HepG2 (cell line): Measurements from ENCODE around the gene KCNH6. TPM values are rescaled to one million over a fixed set of nuclear protein-coding genes. Genes with fewer than 3 reads are reported as not detected.

Experiments used
- AHR ChIP-seq: IDR thresholded peaks from 2 replicates; pipeline ENCODE4 v1.6.1; 2018; ENCODE audit warnings: missing genetic modification reagents, missing compliant biosample characterization
- CHCHD3 ChIP-seq: sonication (generic); formaldehyde crosslinking; IDR thresholded peaks from 2 replicates; pipeline ENCODE4 v1.8.0; 2022; ENCODE audit warnings: mild to moderate bottlenecking, missing genetic modification reagents, moderate library complexity
- GFI1 ChIP-seq: sonication (generic); formaldehyde crosslinking; IDR thresholded peaks from 2 replicates; pipeline ENCODE4 v1.5.0; 2020; ENCODE audit warnings: missing genetic modification reagents, mild to moderate bottlenecking, borderline replicate concordance
- HMGXB3 ChIP-seq: sonication (generic); formaldehyde crosslinking; IDR thresholded peaks from 2 replicates; pipeline ENCODE4 v1.4.0; 2020; ENCODE audit warnings: missing genetic modification reagents, borderline replicate concordance
- IRX3 ChIP-seq: sonication (generic); formaldehyde crosslinking; IDR thresholded peaks from 2 replicates; pipeline ENCODE4 v1.8.1; 2023; ENCODE audit warnings: mild to moderate bottlenecking, low read depth, missing genetic modification reagents, borderline replicate concordance
- KDM2A ChIP-seq: sonication (generic); formaldehyde crosslinking; IDR thresholded peaks from 2 replicates; pipeline ENCODE4 v1.4.0; 2020; ENCODE audit warnings: low read depth, missing genetic modification reagents, borderline replicate concordance
- KDM6A ChIP-seq: IDR thresholded peaks from 2 replicates; pipeline ENCODE4 v1.6.1; 2016; ENCODE audit warnings: low read depth
- KLF11 ChIP-seq: IDR thresholded peaks from 2 replicates; pipeline ENCODE4 v1.6.1; 2016; ENCODE audit warnings: missing compliant biosample characterization
- KLF13 ChIP-seq: sonication (generic); formaldehyde crosslinking; IDR thresholded peaks from 2 replicates; pipeline ENCODE4 v1.4.0; 2020; ENCODE audit warnings: mild to moderate bottlenecking, missing genetic modification reagents
- MYPOP ChIP-seq: sonication (generic); formaldehyde crosslinking; IDR thresholded peaks from 2 replicates; pipeline ENCODE4 v1.8.1; 2023; ENCODE audit warnings: mild to moderate bottlenecking, moderate library complexity, missing genetic modification reagents
- NBN ChIP-seq: fragments of 450-650 bp; conservative IDR thresholded peaks from 2 replicates; pipeline ENCODE4 v1.6.1; 2017
- NFATC3 ChIP-seq: sonication (generic); formaldehyde crosslinking; IDR thresholded peaks from 2 replicates; pipeline ENCODE4 v1.5.1; 2020; ENCODE audit warnings: mild to moderate bottlenecking, missing genetic modification reagents
- NR2F6 ChIP-seq, 2 experiments: IDR thresholded peaks; 2 replicates each; pipeline ENCODE4 v1.6.1; 2016; ENCODE audit warnings: antibody characterized with exemption in 1 of 2, mild to moderate bottlenecking in 1 of 2
- PHF8 ChIP-seq: sonication (generic); formaldehyde crosslinking; IDR thresholded peaks from 2 replicates; pipeline ENCODE4 v1.5.0; 2020; ENCODE audit warnings: missing genetic modification reagents
- SIX4 ChIP-seq: sonication (generic); formaldehyde crosslinking; IDR thresholded peaks from 2 replicates; pipeline ENCODE4 v1.4.0; 2020; ENCODE audit warnings: missing genetic modification reagents
- SRSF1 ChIP-seq: fragments of 200-400 bp; formaldehyde crosslinking; optimal IDR thresholded peaks from 2 replicates; pipeline ENCODE3; 2017; ENCODE audit warnings: mild to moderate bottlenecking, low read depth, low read length, moderate library complexity
- STAG1 ChIP-seq: sonication (generic); formaldehyde crosslinking; IDR thresholded peaks from 2 replicates; pipeline ENCODE4 v1.4.0; 2020; ENCODE audit warnings: missing genetic modification reagents
- WIZ ChIP-seq: sonication (generic); formaldehyde crosslinking; IDR thresholded peaks from 2 replicates; pipeline ENCODE4 v1.5.1; 2020; ENCODE audit warnings: mild to moderate bottlenecking, missing genetic modification reagents
- ZFP37 ChIP-seq: sonication (generic); formaldehyde crosslinking; IDR thresholded peaks from 2 replicates; pipeline ENCODE4 v1.4.0; 2020; ENCODE audit warnings: missing genetic modification reagents, borderline replicate concordance
- ZNF234 ChIP-seq: sonication (generic); formaldehyde crosslinking; conservative IDR thresholded peaks from 2 replicates; pipeline ENCODE4 v1.5.1; 2020; ENCODE audit warnings: mild to moderate bottlenecking, missing genetic modification reagents
- ZNF431 ChIP-seq: sonication (generic); formaldehyde crosslinking; IDR thresholded peaks from 2 replicates; pipeline ENCODE4 v1.9.0; 2022; ENCODE audit warnings: missing genetic modification reagents, low read depth, mild to moderate bottlenecking, borderline replicate concordance
- ZNF546 ChIP-seq: sonication (generic); formaldehyde crosslinking; conservative IDR thresholded peaks from 2 replicates; pipeline ENCODE4 v1.8.1; 2023; ENCODE audit warnings: mild to moderate bottlenecking, missing genetic modification reagents
- ZNF547 ChIP-seq: sonication (generic); formaldehyde crosslinking; IDR thresholded peaks from 2 replicates; pipeline ENCODE4 v1.5.1; 2020; ENCODE audit warnings: mild to moderate bottlenecking, missing genetic modification reagents
- ZNF607 ChIP-seq: sonication (generic); formaldehyde crosslinking; IDR thresholded peaks from 2 replicates; pipeline ENCODE4 v1.5.1; 2020; ENCODE audit warnings: missing genetic modification reagents, mild to moderate bottlenecking, borderline replicate concordance
- ZNF816 ChIP-seq: sonication (generic); formaldehyde crosslinking; IDR thresholded peaks from 2 replicates; pipeline ENCODE4 v1.8.0; 2022; ENCODE audit warnings: missing genetic modification reagents, mild to moderate bottlenecking, borderline replicate concordance
- ZSCAN12 ChIP-seq: sonication (generic); formaldehyde crosslinking; IDR thresholded peaks from 2 replicates; pipeline ENCODE4 v1.9.0; 2021; ENCODE audit warnings: mild to moderate bottlenecking, missing genetic modification reagents
- polyA plus RNA-seq, 8 experiments: library from polyadenylated mRNA; depleted of rRNA in 3 of 8; stranded (reverse) in 7 of 8; unstranded in 1 of 8; fragments of >200 nt; fragmentation: Illumina TruSeq in 4 of 8; extraction: Trizol in 4 of 8; gene quantifications; 2 replicates each; pipeline versions ENCODE4 v1.2.1 to v1.2.3, GENCODE V29; 2011 to 2016; ENCODE audit warnings: low read depth in 4 of 8, missing spikeins in 1 of 8, mixed read lengths in 1 of 8; ENCODE audit not compliant: insufficient read depth in 1 of 8
- total RNA-seq, 5 experiments: library from RNA; depleted of rRNA; stranded (reverse); fragments of >200 nt; fragmentation: Illumina TruSeq; extraction: Trizol; gene quantifications; 2 replicates each; pipeline ENCODE4 v1.2.3, GENCODE V29; 2016; ENCODE audit warnings: low read depth in 1 of 5

KCNH6 gene
- total and polyA plus RNA-seq, 2 of the 13 experiments (the other 11 are each of a cell fraction or from before 2014, with no cell fraction given), result 0.05 to 0.18 TPM

GRCh38 chr17:63578769-63579111 lies 55.6 kb downstream of the KCNH6 start (continued):
- TF ChIP-seq ZNF546 (CRISPR knock-in tag), result no peak
- TF ChIP-seq MYPOP (CRISPR knock-in tag), result no peak
- 0 out of 2 replicates have a peak, but pooled peaks have one; percentile 14 for TF ChIP-seq PHF8
- no peak for TF ChIP-seq ZNF816 (CRISPR knock-in tag)
- TF ChIP-seq IRX3 (CRISPR knock-in tag), result no peak
- TF ChIP-seq SIX4 (CRISPR knock-in tag), result 0 out of 2 replicates have a peak, but pooled peaks have one; percentile 1
- TF ChIP-seq WIZ (CRISPR knock-in tag), result no peak
- TF ChIP-seq ZNF431 (CRISPR knock-in tag), result no peak
- no peak for TF ChIP-seq SRSF1
- no peak for TF ChIP-seq NFATC3
- 0 out of 2 replicates have a peak, but pooled peaks have one; percentile 3 for TF ChIP-seq HMGXB3
- TF ChIP-seq AHR, result no peak
- no peak for TF ChIP-seq ZFP37
- TF ChIP-seq ZNF607 (CRISPR knock-in tag), result 0 out of 2 replicates have a peak, but pooled peaks have one; percentile 33
- 0 out of 2 replicates have a peak, but pooled peaks have one; percentile 61 for TF ChIP-seq ZNF234 (CRISPR knock-in tag)
- peak; percentile 33; the same call in 1 of the 2 replicates for TF ChIP-seq ZNF547
- no peak for TF ChIP-seq KLF13 (CRISPR knock-in tag)
- TF ChIP-seq KLF11 (CRISPR knock-in tag), result no peak
- TF ChIP-seq KDM6A (CRISPR knock-in tag), result no peak
- 0 out of 2 replicates have a peak, but pooled peaks have one; percentile 10 for TF ChIP-seq KDM2A (CRISPR knock-in tag)
- no peak for TF ChIP-seq ZSCAN12 (CRISPR knock-in tag)
- no peak for TF ChIP-seq NBN
- no peak for TF ChIP-seq GFI1
- TF ChIP-seq CHCHD3 (CRISPR knock-in tag), result no peak
- TF ChIP-seq STAG1, result no peak
- TF ChIP-seq NR2F6 (IDR thresholded peaks at IDR 0.05), result no peak
- no peak for TF ChIP-seq NR2F6 (CRISPR knock-in tag; IDR thresholded peaks at IDR 0.05)
